Nucleus accumbens (tissue), 56 donors: ENCODE measurements around the gene HDAC7.
A peak's percentile ranks its signal among the peaks of the same experiment; 100 is the strongest.

Experiments used
- DNase-seq, 56 donors: peaks; one replicate each; lab custom pipeline; 2025; lab: John Stamatoyannopoulos, UW

The HDAC7 gene

GRCh38 chr12:47772094-47772660 is 47.5 kb downstream of the HDAC7 start:
- peak in 9 of 56 donors; percentile 6 to 41 (median 27) for DNase-seq

GRCh38 chr12:47771304-47771703 is 48.4 kb downstream of the HDAC7 start:
- no peak for DNase-seq

GRCh38 chr12:47770086-47770726 is 49.5 kb downstream of the HDAC7 start:
- DNase-seq: no peak

- DNase-seq: no peak
Observed at GRCh38 chr12:47769234-47770085, 50.2 kb downstream of the HDAC7 start.

GRCh38 chr12:47768323-47768811 is 51.3 kb downstream of the HDAC7 start:
- DNase-seq: no peak

DNA sequence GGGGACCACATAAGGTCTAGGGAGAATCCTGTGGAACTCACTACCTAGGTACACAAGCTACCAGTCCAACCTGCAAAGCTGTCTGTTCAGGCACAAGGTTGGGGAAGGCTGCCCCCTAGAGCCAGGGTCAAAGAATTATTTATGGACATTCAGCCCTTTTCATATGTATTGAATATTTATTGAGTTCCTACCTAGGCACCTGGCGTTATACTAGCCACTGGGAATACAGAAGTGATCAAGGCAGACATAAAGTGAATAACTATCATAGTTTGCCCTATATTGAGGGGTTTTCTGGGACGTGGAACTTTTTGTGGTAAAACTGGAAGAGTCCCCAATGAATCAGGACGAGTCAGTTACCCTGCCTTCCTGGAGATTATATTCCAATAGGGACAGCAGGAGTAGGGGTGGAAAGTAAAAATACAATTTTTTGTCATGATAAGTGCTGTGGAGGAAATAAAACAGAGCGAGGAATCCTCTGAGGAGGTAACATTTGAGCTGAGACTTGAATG is 52.4 kb downstream of the HDAC7 start:
- DNase-seq: peak in 27 of 56 donors; percentile 10 to 60 (median 32)

DNA sequence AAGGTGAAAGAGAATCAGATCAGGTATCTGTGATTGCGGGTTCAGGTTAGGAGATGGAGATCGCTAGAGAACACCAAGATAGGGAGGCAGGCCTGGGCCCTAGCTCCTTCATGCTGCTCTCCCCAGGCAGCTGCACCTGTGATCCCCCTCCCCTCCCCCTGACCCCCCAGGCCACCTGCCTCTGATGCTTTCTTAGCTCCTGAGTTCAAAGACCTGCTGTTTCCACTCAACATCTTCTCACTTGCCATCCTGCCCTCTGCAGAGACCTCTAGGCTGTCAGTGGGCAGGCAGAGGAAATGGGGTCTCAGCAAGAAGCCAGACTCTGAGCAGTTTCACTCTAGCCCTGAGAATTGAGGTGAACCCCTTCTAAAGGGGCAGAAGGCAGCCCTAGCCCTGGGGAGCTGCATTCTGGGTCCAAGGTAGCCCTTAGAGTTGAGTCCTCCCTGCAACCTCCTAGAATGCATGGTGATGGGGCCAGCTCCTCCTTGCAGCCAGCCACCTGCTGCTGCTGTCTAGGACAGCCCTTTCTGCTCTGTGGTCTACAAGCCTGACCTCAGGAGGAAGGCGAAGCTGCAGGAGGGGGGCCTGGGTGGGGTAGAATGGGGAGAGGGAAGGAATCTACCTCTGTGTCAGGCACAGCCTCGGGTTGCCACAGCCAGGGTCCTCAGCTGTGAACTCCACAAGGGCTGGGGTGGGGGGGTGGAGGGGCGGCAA is 53.0 kb downstream of the HDAC7 start:
- no peak for DNase-seq

DNA sequence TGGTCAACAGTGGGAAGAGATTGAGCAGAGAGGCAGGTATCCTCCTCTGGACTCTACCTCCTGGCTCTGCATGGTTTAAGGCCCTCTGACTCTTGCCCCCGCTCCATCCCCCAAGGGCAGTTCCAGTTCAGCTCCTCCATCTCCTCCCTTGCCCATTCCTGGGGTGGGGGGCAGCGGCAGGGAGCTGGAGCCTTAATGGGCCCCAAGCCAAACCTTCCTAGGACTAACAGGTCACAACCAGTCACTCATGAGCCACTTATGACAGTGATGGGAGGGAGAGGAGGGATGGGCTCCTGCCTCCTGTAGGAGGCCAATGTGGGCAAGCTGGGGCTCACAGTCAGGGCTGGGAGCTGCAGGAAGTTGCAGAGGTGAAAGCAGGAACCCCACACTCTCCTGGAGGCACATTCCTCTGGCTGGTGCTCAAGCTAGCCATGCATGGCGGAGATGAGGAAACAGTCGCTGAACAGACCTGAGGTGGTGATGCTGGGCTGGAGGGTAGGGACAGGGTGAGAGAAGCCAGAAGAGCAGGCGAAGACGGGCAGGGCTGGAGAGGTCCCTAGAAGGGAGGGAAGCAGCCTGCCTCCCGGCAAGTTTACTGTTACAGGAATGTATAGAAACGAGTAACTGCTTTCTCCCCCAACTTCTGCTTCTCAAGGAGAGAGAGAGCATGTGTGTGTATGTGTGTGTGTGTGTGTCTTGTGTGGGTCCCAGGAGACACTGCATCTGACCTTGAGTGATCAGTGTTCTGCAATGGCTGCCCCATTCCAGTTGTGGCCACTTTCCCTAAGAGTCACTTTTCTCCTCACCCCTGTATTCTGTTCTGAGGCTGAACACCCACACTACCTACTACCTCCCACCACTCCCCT is 56.0 kb downstream of the HDAC7 start:
- no peak for DNase-seq

DNA sequence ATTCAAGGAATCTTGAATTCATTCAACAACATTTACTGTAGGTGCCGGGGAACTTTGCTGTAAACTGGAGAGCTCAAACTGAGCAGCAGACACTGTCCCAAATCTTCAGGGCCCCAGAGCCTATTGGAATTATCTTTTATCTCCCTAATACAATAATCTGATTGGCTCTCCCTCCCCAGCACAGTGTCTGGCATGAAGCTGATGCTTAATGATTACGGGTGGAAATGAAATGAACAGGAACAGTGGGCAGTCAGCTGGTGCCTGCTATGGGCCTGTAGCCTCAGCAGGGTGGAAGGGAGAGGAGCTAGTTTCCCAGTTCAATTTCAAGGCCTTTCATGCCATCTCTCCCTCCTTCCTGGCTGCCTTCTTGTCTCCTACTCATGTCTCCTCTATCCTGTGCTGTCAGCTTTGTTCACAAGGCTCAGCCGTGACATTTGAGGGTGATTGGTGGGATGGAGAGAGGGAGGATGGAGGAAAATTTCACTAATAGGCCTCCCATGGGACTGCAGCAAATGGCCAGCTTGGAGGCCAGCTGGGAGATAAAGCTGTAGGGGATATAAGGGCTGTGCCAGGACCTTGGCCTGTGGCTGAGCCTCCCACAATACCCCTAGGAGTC is 56.7 kb downstream of the HDAC7 start:
- no peak for DNase-seq

DNA sequence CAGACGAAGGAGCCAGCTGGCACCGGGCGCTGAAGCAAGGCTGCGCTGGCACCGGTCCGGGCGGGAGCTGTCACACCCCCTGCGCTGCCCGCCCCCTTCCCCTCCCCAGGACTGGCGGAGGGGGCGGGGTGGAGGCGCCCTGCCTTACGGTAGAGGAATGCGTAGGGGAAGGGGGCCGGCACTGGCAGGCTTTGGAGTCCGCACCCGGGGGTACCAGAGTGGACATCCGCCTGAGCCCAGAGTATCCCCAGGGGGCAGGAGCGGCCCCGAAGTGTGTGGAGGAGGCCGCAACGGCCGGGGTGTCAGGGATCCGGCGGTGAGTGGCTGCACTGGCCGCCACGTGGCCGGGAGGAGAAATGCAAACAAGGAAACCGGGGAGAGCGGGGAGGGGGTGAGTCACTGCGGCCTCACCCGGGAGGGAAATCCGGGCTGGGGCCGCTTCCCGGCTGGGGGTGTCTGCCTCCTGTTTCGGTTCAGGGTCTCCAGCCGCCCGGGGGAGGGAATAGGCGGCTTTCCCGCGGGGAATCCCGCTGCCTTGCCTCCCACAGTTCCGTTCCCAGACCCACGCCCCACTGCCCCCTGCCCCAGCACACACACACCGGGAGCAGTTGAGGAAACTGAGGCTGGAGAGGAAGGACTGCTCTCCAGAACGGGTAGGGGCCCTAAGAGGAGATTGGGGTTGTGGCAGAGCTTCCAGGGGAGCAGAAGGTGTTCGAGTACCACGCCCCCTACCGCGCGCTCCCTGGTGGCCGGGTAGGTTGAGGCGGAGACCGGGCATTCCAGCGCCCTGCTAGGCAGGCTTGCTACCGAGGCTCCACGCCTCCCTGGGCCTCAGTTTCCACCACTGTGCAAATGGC is 60.6 kb downstream of the HDAC7 start, which contains the start of gene RAPGEF3:
TSS of gene RAPGEF3 (minus strand) at position 47 of the 857 bp plus-strand sequence. CDS start 324 bp downstream, outside the sequence.
- DNase-seq: peak in 54 of 56 donors; percentile 56 to 98 (median 92)

DNA sequence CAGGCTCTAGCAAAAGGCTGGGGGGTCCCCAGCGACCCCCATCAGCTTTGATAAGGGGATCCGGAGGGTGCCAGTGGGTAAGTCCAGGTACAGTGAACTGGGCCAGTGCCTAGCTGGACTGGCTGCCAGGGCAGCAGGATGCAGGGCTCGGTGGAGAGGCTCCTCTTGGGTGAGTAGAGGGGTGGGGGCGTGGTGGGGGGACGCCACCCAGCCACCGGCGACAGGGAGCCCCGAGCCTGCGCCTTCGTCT is 61.2 kb downstream of the HDAC7 start:
- DNase-seq: peak in 1 of 56 donors; percentile 70

GRCh38 chr12:47757840-47758583 is 61.7 kb downstream of the HDAC7 start:
- peak in 26 of 56 donors; percentile 29 to 70 (median 49) for DNase-seq

DNA sequence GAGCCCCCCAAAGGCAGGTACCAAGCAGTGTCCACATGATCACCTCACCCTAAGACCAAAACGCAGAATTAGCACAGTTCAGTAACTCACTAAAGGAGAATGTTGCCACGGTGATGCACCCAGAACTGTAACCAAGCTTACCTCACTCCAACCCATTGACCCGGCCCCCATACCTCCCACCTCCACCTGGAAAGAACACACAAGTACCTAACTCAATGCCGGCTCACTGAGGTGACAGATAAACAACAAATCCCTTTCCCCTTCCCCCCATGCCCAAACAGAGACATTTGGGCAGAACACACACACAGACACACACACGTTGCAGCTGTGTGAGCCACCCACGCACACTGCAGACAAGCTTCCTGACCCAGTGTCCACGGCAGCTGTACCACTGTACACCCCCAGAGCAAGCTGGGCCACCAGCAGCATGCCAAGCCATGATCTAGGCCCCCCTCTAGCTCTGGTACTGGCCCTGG is 62.3 kb downstream of the HDAC7 start:
- DNase-seq: peak in 5 of 56 donors; percentile 18 to 52 (median 46)

- DNase-seq: peak in 10 of 56 donors; percentile 14 to 29 (median 22)
Observed at GRCh38 chr12:47755655-47756562, 63.8 kb downstream of the HDAC7 start.

DNA sequence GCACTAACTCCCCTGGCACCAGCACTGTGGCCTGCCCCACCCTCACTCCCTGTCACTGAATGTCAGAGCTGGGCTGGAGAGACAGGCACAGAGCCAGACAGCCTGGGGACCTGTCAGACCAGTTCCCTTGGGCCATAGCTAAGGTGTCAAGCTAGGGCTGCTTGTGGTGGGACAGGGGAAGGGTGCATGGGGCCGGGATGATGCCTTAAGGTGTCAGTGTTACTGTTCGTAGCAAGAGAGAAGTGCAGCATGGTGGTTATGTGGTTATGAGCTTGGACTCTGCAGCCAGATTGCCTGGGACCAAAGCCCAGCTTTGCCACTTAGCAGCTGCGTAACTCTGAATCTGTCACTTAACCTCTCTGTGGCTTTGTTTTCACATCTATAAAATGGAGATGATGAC is 64.8 kb downstream of the HDAC7 start:
- DNase-seq: peak in 8 of 56 donors; percentile 11 to 34 (median 23)

DNA sequence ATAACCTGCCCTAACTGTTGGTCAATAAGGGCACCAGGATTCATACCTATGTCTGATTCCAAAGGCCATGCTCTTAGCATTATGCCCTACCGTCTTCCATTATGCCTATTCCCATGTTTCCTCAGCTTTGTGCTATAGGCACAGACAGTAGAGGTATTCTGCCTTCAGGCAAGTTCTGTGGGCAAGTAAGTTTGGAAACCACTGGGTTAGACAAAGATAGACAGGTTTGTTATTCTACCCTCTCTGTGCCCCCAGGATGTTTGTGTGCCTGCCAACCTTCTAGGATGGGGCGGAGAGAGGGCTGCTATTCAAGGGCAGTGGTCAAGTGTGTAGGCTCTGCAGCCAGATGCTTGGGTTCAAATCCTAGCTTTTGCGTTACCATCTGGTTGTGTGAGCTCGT is 65.6 kb downstream of the HDAC7 start:
- DNase-seq: no peak
